Activated CD8-positive, alpha-beta memory T cell treated with anti-CD3 and anti-CD28 coated beads for 36 hours (primary cell): Measurements from ENCODE around the gene GCK. TPM values are rescaled to one million over a fixed set of nuclear protein-coding genes. Genes with fewer than 3 reads are reported as not detected.

ENCODE experiments used
- CTCF ChIA-PET: fragments of 350-600 bp; sonication (Branson Sonifier 250); formaldehyde crosslinking; loops from one replicate; lab custom pipeline; 2021; ENCODE audit warnings: antibody characterized with exemption; lab: Charles Lee
- POLR2A ChIA-PET: fragments of 350-600 bp; sonication (Branson Sonifier 250); formaldehyde crosslinking; loops from one replicate; lab custom pipeline; 2021; ENCODE audit warnings: antibody characterized with exemption; lab: Charles Lee
- total RNA-seq, 2 experiments: library from RNA; stranded (reverse); gene quantifications; one replicate each; pipeline ENCODE4 v1.2.3, GENCODE V29; 2021

GCK gene
- total RNA-seq, 2 experiments from 2014 or later = 1.4 to 1.8 TPM

DNA sequence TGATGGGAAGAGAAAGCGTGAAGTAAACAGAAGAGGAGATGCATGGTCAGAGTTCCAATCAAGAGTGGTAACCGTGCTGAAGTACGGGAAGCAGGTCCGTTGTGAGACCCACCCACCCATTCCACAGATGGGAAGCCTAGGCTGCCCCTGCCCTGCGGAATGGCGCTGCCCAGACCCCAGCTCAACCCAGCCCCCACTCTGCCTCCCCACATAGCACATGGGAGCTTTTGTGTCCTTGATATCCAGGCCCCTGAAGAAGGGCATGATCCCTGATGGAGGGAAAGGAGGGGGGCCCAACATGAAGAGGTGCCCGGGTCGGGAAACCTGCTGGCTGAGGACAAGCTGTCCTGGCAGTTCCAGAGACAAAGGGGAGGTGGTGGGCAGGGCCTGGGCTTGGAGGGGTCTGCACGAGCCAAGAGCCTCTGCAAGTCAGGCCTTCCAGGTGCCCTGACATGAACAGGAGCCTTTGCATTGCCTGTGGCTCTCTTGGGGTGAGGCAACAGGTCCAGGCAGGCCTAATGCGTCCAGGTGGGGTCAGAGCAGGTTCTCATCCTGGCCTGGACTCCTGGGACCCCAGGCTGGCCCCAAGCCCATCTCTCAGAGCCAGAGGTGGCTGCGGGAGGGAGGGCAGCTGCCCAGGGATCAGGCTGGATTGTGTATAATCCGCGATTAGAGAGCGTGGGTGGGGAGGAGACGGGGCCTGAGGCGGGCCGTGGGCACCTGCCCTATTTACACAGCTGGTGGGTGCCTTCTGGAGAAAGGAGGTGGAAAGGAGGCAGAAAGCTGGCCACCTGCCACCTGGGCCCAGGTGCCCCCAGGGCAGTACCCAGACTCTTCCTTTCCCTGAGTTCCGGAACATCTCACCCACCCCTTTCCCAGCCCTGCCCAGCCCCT, 35.1 kb upstream of the GCK start:
- ChIA-PET POLR2A (no interaction called here), CTCF (interaction anchor here (1.2 kb wide), 1 partner anchor 17 kb away, joined by 4 read pairs; no protein-coding TSS in a partner anchor)

DNA sequence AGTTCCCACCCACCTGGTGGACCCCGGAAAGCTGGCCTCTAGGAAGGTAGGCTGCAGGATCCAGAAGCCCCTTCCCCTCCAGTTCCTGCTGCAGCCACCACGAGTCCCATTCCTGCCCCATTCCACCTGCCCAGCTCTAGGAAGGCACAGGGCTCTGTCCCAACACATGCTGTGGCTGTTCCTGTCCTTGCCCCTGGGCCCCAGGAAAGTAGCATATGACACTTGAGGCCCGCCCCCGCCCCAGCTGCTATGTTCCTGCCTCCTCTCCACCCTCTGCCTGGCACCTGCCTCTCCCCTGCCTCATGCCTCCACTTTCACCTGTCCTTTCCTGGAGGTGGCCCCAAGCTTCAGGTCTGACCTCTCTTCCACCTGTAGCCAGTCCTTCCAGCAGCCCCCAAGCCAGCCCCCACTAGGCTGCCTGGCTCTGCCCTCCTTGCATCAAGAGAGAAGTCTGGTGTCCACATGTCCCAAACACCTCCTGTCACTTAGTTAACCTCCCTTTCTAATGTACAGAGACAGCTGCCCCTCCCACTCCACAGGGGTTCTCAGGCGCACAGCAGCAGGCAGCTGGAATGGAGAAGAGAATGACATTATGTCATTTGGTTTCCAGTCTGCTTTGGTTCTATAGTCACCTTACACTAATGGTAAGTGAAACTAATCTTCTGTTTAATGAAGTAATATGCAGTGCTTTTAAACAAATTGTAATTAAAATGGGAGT, 34.3 kb upstream of the GCK start:
- POLR2A ChIA-PET = no interaction called here
- CTCF ChIA-PET = no interaction called here

DNA sequence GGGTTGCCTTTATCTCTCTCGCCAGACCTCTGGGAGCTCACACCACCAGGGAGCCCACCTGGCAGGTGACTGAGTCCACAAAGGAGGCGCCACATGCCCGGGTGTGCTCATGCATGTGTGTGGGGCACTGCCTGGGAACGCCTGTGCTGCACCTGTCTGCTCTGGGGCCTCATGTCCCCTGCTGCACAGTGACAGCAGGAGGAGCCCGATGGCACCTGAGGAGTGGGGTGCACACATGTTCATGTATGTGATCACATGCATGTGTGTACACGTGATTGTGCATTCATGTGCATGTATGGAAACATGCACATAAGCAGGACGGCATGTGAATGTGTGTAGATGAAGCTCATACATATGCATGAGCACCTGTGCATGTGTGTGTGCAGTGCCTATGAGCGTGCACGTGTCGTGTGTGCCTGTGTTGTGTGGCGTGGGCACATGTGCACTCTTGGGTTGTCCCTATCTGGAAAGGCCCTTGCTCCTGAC, 33.6 kb upstream of the GCK start:
- ChIA-PET POLR2A (no interaction called here), CTCF (no interaction called here)

DNA sequence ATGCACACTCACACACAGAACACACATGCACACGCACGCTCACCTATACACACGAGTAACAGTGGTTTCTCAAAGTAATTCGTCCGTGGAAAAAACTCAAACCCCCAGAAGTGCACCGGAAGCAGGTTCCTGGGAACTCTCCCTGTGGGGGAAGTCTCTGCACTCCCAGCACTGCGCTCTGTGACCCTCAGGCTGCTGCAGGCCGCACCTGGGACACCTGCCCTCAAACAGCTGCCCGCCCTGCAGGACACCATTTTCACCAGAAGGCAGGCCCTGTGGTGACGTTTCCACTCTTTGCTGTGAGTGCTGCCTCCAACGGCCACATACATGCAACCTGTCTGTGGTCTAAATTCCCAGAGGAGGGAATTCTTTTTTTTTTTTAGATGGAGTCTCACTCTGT, 32.8 kb upstream of the GCK start:
- POLR2A ChIA-PET = no interaction called here
- CTCF ChIA-PET = no interaction called here

DNA sequence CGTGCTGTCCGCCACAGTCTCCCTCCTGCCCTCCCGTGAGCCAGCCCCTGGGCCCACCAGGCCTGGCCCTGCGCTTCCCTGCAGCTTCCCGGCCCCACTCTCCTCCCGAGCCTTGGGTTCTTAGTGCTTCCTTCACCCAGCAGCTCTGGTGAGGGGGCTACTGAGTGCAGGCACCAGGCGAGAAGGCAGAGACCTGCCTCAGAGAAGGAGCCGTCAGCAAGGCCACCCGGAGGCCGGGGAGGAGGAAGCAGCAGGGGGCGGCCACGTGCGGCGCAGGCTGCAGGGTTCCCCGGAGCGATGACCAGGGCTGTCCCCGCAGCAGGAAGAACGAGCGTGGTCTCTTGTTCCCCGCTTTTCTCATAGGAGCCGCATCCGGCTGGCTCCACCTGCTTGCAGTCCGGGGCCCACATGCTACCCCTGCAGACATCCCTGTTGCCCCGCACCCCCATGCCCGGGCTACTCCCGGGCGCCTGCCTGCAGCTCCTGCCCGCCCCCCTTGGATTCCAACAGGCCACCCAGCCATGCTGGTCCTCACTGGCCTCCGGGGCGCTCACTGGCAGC, 32.1 kb upstream of the GCK start:
- ChIA-PET CTCF (no interaction called here), POLR2A (no interaction called here)

DNA sequence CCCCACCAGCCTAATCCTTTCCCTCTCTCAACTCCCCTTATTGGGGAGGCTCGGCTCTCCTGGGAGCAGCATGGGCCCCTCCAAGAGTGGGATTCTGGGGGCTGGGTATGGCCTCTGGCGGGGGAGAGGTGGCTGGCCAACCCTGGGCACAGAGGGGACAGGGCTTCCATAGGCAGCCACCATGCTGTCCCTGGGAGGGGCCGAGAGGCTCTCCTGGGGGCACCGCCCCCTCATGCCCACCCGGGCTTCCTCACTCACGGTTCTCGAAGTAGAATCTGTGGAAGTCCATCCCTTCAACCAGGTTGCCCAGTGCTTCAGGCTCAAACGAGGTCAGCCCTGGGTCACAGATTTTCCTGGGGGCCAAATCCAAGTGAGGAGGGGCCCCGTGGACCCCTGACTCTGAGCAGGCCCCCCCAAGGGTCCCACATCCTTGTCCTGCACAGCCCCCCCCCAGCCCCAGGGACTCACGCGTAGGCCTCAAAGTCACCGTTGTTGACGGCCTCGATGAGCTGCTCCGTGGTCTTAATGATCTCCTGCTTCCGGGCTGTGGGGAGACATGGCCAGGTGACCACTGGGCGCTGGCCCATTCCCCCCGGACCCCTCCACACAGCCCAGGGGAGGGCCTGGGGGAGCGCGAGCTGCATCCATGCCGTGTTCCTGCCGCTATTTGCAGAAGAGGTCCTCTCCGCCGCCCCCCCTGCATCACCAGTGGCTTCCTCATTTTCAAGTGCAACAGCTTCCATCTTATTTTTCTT, 31.3 kb upstream of the GCK start:
- ChIA-PET CTCF (no interaction called here), POLR2A (no interaction called here)

DNA sequence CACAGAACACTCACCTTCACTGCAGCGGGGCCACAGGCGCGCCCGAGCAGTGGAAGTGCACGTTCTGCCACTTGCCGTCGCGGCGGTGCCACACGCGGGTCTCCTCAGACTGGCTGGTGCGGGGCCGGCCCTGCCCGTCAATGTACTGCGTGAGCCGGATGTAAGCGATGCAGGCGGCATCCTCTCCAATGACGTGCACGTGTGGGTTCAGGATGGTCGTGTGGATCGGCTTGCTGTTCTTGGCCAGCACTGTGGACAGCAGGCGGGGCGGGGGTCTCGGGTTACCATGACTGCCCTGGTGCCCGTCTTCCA, 30.8 kb upstream of the GCK start:
- ChIA-PET CTCF (no interaction called here), POLR2A (no interaction called here)

DNA sequence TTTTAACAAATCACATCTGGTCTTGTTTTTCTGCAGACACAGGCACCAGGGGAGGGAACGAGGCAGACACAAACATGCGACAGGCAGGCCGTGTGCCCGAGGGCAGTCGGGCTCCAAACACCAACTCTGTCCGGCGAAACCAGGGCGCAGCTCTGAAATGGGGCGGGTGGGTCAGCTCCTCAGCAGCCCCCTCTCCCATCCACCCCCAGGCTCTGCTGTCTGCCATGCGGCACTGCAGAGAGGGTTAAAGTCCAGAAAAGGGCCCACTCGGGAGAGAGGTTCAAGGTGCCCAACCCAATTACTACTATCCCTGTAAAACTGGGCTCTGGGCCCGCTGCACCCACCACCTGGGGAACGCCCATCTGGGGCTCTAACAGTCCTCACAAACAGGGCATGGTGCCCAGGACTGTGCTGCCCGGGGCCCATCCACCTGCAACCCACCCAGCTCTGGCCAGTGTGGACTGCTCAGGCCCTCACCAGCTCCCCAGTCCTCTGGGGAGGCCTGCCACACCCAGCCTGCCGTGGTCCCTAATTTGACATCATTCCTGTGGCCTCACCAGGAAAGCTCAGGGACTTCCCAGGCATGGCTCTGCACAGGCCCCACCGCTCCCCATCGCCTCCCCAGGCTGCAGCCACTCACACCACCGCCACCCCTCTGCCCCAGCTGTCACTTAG, 30.3 kb upstream of the GCK start:
- ChIA-PET CTCF (interaction anchor here (0.7 kb wide), 1 partner anchor 98 kb away, joined by 4 read pairs; no protein-coding TSS in a partner anchor), POLR2A (interaction anchor here (0.5 kb wide), 1 partner anchor 21 kb away, joined by 3 read pairs; no protein-coding TSS in a partner anchor)

DNA sequence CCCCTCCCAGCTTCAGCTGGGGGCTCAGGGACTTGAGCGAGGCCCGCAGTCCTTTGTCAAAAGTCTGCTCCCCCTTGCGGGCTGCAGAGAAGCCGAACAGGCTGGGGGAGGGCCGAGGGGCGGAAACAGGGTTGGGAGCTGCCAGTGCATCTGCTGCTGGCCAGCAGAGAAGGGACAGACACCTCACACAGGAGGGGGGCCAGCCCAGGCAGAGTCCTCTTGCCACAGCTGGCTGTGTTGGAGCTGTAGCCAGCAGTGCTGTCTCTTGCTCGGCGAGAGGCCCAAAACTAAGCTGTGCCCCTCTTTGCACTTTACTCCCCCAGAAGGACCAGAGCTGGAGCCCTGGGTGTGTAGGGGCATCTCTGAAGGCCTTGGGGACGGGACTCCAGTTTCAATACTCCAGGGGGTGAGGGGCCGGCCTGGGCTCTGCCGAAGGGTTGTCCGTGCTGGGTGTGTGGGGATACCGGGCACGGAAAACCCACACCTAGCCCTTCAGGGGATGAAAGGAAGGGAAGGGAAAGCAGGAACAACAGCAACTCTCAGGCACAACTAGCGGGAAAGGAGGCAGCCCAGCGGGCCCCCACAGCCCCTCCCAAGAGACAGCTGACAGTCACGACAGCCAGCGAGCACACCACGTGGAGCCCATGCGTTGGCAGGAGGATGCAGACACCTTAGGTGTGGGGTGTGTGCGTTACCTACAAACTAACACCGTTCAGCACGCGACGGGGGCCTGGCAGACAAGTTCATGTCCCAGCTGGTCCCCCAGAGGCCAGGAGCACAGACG, 29.4 kb upstream of the GCK start:
- CTCF ChIA-PET = interaction anchor here (0.7 kb wide), 1 partner anchor 99 kb away, joined by 4 read pairs; no protein-coding TSS in a partner anchor
- POLR2A ChIA-PET = interaction anchor here (0.7 kb wide), 1 partner anchor 47 kb away, joined by 3 read pairs; no protein-coding TSS in a partner anchor

DNA sequence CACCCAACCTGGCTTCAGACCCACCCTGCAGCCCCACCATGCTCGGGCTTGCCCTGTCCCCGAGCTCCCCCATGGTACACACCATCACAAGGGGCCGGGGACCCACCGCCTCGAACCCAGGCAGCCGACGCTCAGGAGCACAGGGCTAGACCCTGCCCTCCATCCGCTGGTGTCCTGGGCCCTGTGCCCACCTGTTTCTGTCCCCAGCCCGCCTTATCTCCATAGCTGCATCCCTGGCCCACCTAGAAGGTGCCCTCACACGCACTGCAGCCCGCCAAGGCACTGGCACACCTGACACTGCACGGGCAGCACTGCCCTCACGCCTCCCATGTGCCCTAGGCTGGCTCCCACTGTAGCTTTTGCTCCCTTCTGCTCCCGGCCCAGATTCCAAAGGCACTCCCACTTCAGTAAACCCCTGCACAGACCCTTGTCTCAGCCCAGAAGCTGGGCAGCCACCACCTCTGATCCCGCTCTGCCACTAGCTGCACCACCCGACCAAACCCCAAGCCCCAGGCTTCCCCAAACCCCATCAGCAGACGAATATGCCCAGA, 28.7 kb upstream of the GCK start:
- CTCF ChIA-PET = no interaction called here
- POLR2A ChIA-PET = interaction anchor here (0.7 kb wide), 1 partner anchor 48 kb away, joined by 3 read pairs; no protein-coding TSS in a partner anchor

DNA sequence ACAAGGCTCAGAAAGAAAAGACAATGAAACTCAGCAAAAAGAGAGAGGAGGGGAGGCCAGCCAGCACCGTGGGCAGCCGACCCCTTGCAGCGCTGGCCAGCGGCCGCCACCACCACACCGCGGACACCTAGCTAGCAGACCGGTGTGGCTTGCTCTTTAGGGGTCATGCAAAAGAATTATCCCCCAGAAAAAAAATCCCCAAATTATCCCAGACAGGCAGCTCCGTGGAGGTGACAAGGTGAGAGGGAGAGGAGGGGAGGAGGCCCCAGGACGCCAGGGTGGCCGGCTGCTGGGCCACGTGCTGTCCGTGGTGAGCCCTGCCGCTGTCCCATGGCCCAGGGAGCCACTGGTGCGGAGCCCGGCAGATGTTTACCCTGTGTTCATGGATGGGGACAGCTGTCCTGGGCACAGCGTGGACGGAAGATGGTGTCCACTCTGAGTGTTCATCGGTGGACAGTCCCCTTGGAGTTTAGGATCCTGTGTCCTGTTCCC, 28.0 kb upstream of the GCK start:
- ChIA-PET POLR2A (no interaction called here), CTCF (no interaction called here)

DNA sequence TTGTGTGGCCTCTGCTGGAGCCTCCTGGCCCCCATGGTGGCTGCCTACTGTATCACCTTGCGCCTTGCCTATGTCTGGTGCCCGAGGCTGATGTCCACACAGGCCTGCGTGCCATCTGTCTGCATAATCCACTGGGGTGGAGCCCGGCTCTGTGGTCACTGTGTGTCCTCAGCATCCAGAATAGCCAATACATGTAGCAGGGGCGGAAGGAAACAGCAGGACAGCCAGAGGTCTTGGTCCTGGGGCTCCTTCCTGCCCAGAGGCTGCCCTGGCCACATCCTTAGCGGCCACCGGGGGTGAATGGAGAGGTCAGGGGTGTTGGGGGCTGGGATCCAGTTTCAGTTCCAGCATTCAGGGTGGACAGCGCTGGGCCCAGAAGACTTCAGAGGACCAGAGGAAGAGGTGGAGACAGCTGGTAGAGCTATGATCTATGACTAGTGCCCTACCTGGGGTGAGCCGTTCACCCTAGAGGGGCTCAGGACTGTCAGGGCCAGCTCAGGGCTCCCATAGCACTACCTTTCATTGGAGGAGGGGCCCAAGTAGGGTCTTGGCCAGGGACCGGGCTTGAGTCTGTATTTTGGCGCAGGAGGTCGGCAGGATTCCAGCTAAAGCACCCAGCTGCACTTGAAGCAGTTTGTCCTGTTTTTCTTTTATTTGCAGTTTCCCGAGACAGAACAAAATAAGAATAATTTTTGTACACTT, 27.4 kb upstream of the GCK start:
- CTCF ChIA-PET = no interaction called here
- POLR2A ChIA-PET = no interaction called here

DNA sequence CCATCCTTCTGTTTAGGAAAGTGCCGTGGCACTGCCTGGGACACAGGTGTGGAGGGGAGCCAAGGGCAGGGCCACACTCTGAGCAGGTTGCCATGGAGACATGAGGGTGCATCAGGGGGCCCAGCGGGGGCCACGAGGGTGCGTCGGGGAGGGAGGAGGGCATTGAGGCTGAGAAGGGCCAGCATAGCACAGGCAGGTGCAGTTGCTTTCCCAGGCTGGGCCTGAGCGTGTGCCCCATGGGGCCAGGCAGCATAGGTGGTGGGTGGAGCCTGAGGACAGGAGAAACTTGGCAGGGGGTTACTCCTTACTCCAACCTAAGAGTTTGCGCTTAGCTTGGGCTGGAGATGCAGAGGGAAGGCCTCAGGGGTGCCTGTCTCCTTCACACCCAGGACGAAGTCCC, 26.8 kb upstream of the GCK start:
- CTCF ChIA-PET = no interaction called here
- POLR2A ChIA-PET = no interaction called here

DNA sequence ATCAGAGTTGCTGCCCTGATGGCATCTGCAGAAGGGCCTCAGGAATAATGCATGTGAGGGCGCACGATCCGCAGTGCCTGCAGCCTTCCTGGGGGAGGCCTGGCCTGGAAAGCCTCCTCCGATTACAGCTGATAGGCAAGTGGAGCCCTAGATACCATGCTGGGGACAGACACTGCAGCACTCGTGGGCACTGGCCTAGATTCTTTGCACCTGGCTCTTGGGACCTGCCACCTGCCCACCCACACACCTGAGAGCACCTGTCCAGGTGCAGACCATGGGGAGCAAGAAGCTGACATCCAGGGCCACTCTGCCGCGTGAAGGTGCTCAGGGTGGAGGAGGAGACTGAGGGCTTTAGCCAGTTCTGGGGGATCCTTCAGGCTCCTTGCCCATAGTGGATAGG, 26.3 kb upstream of the GCK start:
- ChIA-PET CTCF (no interaction called here), POLR2A (no interaction called here)

DNA sequence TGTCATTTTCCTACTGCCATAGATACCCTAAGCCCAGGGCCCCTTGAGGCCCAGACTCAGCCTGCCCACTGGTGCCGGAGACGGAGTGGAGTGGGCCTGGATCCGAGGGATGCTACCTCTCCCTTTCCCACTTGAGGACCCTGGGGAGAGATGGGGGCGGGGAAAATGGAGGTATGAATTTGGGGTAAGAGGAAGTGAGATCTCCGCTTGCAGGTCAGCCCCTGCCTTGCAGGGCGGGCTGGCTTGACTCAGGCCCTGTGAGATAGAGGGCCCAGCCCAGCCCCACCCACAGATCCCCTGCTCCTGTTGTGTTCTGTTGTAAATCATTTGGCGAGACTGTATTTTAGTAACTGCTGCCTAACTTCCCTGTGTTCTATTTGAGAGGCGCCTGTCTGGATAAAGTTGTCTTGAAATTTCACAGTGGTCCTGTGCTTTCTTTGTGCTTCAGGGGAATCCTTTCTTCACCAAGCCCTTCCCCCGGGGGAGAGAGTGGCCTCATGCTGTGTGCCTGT, 24.7 kb upstream of the GCK start:
- POLR2A ChIA-PET = no interaction called here
- CTCF ChIA-PET = interaction anchor here (0.8 kb wide), 1 partner anchor 360 kb away, joined by 3 read pairs; the partner anchor contains the start of gene DDX56

DNA sequence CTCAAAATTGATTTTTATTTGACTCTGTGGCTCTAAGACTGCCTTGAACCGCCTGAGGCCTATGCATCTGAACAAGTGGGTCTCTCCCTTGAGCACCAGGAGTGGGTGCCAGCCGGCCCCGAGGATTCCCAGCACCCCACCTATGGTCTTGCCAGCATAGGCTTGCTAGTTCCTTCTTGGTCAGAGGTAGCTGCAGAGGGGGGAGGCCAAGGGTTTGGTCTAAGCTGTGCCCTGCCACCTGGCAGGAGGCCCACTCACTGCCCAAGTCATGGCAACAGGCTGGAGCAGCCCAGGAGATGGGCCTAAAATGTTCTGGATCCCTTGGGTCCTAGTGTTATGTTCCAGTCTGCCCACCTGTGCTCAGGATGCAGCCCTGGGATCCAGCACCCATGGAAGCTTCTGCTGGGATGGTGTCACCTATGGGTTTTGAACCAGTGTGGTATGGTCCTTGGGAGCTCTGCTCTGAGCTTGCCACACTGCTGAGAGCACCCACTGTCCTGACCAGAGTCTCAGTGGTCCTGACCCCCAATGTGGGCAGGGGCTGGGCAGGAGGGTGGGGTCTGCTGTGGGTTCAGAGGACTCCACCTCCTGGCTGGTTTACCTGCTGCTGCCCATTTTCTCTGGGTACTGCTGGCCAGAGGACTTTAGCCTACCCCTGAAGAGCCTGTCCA, 24.1 kb upstream of the GCK start:
- POLR2A ChIA-PET = no interaction called here
- CTCF ChIA-PET = no interaction called here
